GM19328 (cell line): Measurements from ENCODE around the gene CFAP74.
"Not testable (repeated sequence)": the region's sequence is repeated elsewhere in the genome, so short reads cannot be mapped to it uniquely, and the experiment has no call there.

Source experiments
- ATAC-seq: cut with Tn5 transposase; IDR thresholded peaks from one replicate; pipeline ENCODE4 v1.9.1; 2021; ENCODE audit warnings: mild to moderate bottlenecking, moderate library complexity; ENCODE audit not compliant: unreplicated experiment

Gene CFAP74

DNA sequence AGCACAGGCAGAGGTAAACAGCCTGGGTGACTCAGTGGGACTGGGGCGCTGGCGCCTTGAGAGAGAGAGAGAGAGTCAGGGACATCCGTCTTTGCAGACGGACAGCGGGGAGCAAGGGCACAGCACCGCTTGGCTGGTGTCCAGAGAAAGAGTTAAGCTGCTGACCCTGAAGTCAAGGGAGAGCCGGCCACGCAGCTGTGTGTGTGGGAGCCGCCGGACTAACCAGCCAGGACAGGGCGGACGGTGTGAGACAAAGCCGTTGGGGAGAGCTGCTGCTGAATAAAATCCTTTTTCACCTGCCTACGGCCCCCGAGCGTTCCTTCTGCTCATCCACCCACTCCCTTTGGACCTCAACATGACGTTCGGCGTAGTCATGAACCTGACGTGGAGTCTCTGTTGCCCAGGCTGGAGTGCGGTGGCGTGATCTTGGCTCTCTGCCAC, 14.5 kb downstream of the CFAP74 start:
- ATAC-seq: no peak

- no peak for ATAC-seq
Measured at GRCh38 chr1:1988061-1988945, 15.3 kb downstream of the CFAP74 start.

- ATAC-seq: no peak
Measured at GRCh38 chr1:1987142-1987510, 16.5 kb downstream of the CFAP74 start.

DNA sequence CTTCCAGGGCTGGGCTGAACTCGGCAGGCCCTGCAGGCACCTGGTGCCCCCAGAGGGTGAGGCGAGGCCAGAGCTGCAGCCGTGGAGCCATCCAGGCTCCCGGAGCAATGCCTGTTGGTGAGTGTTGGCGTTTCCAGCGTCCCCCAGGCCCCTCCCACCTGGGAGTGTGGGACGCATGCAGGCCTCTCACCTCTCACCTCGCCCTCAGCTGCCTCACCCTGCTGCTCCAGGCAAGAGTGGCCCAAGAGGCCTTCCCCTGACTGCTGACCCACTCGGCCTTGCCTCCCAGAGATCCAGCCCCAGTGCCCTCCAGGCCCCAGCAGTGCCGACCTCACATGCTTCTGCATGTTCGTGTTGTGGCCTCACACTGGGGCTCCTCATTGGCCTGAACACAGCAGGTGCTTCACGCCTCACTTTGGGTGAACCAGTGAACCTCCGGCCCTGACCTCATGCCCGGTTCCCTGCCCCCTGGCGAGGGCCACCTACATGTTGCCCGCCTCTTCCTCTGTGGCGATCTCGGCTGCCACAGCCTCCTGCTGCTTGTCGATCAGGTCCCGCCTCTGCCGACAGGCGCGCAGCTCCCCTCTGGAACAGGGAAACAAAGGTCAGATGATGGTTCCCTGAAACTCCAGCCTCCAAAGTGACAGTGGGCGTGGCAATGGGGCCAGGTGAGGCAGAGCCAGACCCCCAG, 17.0 kb downstream of the CFAP74 start:
- ATAC-seq: no peak

GRCh38 chr1:1985375-1986050, 18.1 kb downstream of the CFAP74 start:
- no peak for ATAC-seq

DNA sequence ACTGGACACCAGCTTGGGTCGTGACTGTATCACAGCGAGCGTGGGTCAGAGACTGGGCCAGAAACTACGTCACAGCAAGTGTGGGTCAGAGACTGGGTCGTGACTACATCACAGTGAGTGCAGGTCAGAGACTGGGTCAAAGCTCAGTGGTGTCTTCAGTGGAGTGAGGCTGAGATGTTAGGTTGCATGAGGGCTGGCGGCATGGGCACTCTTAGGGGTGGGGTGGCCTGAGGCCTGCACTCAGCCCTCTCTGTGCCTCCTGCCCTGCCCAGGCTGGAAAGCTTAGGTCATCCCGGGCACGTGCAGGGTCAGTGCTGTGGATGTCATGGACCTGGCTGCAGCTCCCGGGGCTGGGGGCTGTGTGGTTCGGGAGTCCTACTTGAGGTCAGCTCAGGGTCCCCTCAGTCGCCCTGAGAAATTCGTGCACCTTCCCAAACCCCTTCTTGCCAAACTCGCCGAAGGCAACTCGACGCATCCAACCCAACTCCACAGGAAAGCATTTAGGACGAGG, 19.0 kb downstream of the CFAP74 start:
- ATAC-seq: no peak

DNA sequence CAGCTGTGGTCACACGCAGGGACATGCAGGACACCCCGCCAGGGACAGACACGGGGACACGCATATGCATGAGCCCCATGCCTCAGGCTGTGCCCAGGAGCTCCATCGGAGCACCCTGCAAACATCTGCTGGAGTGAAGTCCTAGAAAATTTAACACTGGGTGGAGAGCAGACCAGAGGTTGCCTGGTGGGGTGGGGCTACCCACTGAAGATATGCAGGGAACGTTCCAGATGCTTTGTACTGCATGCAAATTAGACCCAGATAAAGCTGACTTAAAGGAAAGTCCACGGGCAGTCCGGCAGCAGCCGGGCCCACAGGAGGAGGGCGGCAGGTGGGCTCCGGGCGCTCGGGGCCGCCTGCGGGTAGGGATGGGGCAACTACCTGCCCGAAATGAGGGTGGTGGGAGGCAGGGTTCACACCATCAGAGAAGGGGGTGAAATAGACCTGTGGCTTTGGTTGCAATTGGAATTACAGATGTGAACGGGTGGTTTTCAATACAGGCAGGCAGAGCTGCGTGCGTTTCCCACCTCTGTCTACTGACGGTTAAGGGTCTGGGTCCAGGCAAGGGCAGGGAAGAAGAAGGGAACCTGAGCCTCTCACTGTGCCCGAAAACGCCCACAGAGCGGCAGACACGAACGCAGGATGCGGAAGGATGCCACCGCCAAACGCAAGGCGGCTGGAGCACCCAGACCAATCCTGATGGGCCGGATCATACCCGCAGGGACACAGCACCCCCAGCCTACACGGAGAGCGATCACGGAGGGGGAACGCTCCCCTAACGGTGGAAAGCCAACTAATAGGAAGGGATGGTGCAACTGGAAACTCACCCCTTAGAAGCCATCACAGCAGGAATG, 21.0 kb downstream of the CFAP74 start:
- ATAC-seq: no peak

- not testable (repeated sequence) for ATAC-seq
Measured at GRCh38 chr1:1981631-1982327, 21.8 kb downstream of the CFAP74 start.

- ATAC-seq: no peak
Measured at GRCh38 chr1:1981142-1981500, 22.5 kb downstream of the CFAP74 start.

- no peak for ATAC-seq
Measured at GRCh38 chr1:1980467-1981141, 23.0 kb downstream of the CFAP74 start.

DNA sequence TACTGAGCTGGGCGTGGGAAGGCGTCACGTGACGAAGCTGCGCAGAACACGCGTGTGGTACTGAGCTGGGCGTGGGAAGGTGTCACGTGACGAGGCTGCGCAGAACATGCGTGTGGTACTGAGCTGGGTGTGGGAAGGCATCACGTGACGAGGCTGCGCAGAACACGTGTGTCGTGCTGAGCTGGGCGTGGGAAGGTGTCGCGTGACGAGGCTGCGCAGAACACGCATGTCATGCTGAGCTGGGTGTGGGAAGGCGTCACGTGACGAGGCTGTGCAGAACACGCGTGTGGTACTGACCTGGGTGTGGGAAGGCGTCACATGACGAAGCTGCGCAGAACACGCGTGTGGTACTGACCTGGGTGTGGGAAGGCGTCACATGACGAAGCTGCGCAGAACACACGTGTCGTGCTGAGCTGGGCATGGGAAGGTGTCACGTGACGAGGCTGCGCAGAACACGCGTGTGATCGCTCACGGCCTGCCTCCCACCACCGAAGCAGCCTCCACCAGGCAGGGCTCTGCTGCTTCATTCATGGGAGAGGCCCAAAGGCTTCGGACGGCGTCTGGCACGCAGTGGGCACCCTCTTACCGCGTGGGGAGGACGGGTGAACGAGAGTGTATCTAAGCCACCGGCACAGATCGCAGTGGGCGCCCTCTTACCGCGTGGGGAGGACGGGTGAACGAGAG, 24.0 kb downstream of the CFAP74 start:
- no peak for ATAC-seq

GRCh38 chr1:1978690-1979481, 24.7 kb downstream of the CFAP74 start:
- ATAC-seq: not testable (repeated sequence)

DNA sequence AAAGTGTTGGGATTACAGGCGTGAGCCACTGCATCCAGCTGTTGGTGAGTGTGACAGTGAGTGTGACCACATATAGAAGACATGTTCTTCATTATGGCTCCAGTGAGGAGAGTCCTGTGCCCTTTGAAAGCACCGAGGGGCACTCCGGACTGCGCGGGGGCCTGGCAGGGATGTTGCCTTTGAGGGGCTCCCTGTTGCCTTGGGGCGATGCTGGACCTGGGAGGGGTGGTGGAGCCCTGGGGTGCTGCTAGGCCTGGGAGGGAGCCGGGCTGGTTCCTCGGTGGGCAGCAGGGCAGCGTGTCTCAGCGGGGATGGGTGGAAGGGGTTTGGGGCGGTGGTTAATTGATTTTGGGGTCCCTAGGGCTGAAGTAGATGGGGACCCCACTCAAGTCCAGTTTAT, 25.5 kb downstream of the CFAP74 start:
- no peak for ATAC-seq

DNA sequence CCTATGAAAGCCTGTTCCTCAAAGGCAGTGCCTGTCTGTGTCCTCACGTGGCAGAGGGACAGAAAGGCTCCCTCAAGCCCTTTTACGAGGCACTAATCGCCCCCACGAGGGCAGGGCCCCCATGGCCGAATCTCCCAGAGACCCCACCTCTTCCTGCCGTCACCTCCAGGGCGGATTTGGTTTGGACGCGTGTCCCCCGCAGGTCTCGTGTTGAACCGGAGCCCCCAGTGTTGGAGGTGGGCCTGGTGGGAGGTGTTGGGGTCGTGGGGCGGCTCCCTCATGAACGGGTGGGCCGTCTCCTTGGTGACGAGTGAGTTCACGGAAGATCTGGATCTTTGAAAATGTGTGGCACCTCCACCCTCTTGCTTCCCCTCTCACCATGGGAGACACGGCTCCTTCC, 27.6 kb downstream of the CFAP74 start:
- no peak for ATAC-seq

GRCh38 chr1:1975535-1975934, 28.1 kb downstream of the CFAP74 start:
- ATAC-seq: no peak

- no peak for ATAC-seq
Measured at GRCh38 chr1:1974834-1975233, 28.8 kb downstream of the CFAP74 start.

GRCh38 chr1:1973716-1974642, 29.6 kb downstream of the CFAP74 start:
- no peak for ATAC-seq
